GM19372 (cell line): ENCODE results near the gene TBC1D22A.
"Not testable (repeated sequence)": the region's sequence is repeated elsewhere in the genome, so short reads cannot be mapped to it uniquely, and the experiment has no call there.

Experiments used
- ATAC-seq: cut with Tn5 transposase; IDR thresholded peaks from one replicate; pipeline ENCODE4 v1.9.1; 2021; ENCODE audit warnings: mild to moderate bottlenecking, low read depth, moderate library complexity; ENCODE audit not compliant: unreplicated experiment

TBC1D22A gene

DNA sequence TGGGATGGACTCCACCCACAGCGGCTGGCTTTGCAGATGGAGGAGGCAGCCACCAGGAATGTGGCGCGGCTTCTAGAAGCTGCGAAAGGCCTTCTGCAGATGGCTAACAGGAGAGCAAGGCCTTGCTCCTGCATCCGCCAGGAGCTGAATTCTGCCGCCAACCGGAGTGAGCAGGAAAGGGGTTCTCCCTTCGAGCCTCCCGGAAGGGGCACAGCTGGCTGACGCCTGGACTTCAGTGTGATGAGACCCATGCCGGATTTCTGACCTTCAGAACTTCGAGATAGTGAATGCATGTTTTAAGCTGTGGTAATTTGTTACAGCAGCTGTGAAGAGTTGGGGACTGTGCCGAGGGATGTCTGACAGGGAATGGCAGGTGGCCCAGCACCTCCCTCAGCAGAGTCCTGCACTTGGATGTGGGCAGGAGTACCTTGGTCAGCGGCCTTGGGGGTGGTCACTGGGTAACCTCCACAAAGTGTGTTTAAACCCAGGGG lies 7.7 kb downstream of the TBC1D22A start:
- no peak for ATAC-seq

- ATAC-seq: no peak
Observed at GRCh38 chr22:46770726-46771125, 8.3 kb downstream of the TBC1D22A start.

DNA sequence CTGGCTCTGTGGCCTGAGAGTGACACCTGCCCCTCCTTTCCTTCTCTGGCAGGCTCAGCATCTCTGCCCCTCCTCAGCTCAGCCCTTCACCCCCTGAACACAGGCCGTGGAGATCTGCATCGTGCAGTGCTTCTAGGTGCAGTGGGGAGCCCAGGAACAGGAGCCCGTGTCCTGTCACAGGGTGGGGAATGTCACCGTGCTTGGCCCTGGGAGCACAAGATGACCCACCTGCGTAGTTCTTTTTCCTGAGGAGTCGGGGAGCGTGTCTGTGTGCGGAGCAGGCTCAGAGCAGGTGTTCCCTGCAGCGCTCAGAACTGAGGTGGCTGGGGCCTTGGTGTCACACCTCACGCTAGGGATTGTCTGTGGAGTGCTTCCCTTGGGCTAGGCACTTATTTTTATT lies 10.6 kb downstream of the TBC1D22A start:
- ATAC-seq: no peak

DNA sequence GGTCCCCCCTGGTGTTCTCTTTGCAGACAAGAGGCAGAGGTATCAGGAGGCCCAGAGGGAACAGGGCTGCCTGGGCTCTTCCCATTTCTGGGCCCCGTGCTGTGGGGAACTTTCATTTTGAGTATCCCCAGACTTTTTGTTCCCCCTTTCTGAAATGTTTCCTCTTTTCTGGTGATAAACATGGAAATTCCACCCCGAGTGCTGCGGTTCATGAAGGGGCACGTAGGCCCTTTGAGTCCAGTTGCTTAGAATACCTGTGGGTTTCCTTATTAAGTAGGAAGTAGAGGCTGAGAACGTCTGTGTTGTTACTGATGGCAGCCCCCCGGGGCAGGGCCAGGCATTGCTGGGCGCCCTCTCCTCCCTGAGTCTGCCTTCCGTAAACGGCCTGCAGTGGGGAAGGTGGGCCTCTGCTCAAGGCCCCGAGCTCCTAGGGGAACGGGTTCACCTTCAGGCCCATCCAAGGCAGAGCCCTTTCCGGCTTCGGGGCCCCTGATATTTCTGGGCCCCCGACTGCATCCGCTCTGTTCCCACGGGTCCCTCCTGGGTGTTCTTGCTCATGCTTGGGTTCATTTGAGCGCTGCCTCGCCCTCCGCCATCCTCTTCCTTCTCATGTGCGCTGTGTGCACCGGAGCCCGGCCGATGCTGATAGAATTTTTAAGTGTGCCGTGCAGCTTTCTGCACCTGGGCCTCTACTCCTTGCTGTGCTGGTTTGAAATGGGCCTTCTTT lies 12.0 kb downstream of the TBC1D22A start:
- ATAC-seq: no peak

GRCh38 chr22:46774980-46775849 lies 12.8 kb downstream of the TBC1D22A start:
- ATAC-seq: no peak

DNA sequence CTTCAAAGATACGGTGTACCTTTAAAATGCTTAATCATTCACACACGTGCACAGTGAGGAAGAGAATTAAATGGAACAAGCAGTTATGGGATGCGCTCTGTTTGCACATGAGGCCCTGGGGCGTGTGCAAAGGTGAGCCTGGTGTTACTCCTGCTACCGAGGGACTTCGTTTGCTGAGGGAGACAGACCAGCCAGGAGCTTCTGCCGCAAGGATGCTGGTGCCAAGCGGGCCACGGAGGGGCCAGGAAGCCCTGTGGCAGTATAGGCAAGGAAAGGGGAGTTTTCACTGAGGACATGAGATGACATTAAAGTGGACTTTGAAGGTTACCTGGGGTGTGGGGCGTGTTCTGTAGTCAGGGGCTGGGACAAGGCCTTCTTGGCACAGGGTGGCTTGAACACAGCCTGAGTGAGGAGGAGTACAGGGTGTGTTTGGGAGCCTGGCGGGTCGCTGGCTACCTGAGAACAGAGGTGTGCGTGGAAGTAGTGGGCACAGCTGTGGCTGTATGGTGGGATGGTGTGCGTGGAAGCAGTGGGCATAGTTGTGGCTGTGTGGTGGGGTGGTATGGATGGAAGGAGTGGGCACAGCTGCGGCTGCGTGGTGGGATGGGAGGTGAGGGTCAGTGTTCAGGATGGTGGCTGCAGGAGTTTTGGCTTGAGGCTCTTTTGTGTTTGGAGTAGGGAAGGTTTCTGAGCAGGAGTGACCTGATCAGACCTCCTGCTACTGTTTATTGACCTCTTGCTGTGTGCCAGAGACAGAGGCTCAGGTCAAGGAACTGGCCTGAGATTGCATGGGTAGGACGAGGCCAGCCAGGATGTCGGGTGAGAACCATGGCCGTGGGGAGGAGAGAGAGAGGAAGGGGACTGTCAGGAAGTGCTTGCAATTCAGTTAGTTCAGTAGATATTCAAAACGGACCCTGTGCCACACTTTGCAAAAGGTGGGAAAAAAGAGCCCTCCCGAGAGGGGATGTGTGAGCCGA lies 13.7 kb downstream of the TBC1D22A start:
- ATAC-seq: no peak

DNA sequence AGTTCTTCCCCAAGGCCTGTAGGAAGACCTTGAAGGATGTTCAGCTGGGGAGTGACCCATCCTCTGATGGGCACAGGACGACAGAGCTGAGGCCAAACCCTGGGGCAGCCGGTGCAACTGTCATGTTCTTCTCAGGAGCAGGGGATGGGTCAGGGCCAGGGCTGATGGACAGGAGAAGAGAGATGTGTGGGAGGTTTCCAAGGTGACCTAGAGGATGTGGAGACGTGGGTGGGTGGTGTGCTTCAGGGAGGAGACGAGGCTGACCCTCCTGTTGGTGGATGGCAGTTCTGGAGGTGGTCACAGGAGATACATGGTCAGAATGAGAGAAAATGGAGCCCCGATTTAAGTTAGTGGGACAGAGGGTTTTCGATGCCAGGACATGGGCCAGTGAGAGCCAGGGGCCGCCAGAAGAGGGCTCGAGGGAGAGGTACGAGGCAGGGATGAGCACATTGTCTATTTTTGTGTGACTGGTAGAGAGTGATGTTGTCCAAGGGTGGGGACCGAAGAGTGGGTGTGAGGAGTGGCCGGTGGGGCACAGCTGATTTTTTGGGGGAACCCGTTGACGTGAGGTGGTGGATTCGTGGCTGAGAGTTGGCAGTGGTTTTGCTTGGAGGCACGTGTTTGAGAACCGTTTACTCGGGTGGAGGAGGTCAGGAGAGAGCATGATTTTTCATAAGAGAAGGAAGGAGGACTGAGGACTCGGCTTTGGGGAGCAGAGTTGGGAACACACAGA lies 14.6 kb downstream of the TBC1D22A start:
- ATAC-seq: no peak

DNA sequence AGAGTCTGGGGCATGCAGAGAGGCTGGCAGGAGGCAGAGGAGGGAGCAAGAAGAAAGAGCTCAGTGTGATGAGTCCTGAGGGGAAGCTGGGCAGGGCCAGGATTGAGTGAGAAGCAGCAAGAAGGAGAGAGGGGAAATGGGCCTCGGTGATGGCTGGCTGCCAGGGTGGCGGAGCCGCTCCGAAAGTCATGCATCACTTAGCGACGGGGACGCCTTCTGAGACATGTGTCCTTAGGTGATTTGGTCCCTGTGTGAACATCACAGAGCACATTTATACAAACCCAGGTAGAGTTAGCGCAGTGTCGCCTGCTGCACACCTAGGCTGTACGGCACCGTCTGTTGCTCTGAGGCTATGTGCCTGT lies 15.1 kb downstream of the TBC1D22A start:
- no peak for ATAC-seq

- no peak for ATAC-seq
Observed at GRCh38 chr22:46779023-46779422, 16.6 kb downstream of the TBC1D22A start.

DNA sequence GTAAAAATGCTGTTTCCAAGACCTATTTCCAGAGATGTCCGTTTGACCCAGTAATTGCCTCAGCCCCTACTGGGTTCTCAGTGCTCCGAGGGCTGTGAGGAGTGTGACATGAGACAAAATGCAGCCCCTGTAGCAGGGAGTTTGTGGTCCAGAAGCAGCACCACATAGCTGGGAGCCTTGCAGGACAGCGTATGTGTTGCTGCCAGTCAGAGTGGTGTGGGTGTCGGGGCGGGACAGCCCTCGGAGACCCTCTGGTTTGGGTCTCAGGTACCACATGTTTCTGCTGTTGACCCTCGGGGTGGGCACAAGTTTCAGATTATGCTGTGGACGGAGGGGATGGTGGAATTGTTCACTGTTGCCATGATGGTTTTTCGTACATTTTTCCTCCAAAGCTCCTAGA lies 17.2 kb downstream of the TBC1D22A start:
- ATAC-seq: no peak

GRCh38 chr22:46780453-46780852 lies 18.0 kb downstream of the TBC1D22A start:
- no peak for ATAC-seq

DNA sequence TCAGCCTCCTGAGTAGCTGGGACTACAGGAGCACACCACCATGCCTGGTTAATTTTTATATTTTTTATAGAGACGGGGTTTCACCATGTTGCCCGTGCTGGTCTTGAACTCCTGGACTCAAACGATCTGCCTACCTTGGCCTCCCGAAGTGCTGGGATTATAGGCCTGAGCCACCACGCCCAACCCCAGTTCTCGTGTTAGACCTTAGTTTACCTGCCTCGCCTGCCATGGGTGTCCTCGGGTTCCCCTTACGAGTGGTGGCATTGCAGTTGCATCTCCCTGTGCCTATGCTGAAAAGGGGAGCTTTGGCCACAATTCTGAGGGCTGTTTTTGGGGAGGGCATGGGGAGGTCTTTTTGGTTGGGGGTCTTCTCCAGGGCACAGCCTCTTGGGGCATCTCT lies 18.8 kb downstream of the TBC1D22A start:
- no peak for ATAC-seq

- not testable (repeated sequence) for ATAC-seq
Observed at GRCh38 chr22:46782200-46782599, 19.8 kb downstream of the TBC1D22A start.

GRCh38 chr22:46783721-46784120 lies 21.3 kb downstream of the TBC1D22A start:
- ATAC-seq: no peak

DNA sequence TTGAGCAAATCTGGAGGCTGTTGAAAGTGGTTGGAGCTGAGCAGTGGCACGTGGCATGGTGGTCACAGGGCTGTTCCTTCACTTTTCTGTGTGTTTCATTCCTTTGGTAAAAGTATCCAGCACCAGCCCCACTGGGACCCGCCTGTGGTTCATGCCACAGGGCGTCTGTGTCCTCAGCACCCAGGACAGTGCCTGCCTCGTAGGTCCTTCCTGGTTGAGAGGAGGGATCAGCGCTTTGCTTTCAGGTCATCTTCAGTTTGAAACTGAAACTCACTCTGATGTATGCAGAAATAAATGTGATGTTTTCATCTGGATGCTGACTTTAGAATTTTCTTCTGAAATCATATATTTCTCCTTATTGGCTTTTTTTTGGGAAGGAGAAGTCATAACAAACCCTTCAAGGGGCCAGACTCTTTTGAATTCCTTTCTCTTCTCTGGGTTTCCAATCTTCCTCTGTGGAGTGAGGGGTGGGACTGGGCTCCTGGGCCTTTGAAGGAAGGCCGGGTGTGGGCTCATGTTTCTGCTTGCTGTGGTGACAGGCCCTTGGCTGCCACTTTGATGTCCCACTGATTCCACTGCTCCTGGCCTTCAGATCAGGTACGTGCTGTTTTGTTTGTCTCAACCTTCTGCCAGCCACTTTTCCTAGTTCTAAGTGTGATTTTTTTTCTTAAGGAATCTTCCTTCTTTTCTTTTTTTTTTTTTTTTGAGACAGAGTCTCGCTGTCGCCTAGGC lies 26.2 kb downstream of the TBC1D22A start:
- no peak for ATAC-seq

GRCh38 chr22:46789992-46790391 lies 27.5 kb downstream of the TBC1D22A start:
- ATAC-seq: no peak

- no peak for ATAC-seq
Observed at GRCh38 chr22:46791201-46791731, 28.8 kb downstream of the TBC1D22A start.

DNA sequence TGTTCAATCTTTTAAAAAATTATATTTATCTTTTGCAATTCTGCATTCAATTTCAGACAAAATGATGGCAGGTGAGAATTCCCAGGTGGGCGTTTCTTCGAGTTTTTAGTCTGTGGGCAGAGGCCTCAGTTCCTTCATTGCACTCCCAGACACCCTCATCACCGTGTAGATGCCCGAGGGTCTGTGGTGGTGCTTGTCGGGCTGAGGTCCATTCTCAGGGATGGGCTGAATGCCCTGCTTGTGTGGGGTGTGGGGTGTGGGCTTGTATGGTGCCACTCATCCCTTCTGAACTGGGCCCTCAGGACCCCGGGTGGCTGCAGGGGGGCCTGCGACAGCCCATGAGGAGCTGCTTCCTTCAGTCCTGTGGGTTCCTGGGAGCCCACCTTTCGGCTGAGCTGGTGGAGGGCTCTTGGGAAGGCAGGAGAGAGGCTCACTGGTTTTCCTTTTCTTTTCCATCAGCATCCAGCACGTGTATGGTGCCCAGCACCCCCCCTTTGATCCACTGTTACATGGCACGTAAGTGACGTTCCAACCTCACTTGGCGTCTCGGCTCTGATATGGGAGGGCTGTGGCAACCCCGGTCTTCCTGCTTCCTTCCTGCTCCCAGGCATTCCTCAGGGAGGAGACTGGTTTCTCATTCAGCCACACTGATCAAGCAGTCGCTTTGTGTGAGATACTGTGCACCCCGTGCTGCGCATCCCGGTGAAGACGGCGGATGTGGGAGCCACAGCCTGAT lies 29.8 kb downstream of the TBC1D22A start:
- ATAC-seq: no peak
